Measurements from ENCODE around the gene HBP1. TPM values are rescaled to one million over a fixed set of nuclear protein-coding genes. Genes with fewer than 3 reads are reported as not detected.

Gene HBP1
- total and polyA plus RNA-seq, 2 experiments from 2014 or later: 36.0 to 52.8 TPM

DNA sequence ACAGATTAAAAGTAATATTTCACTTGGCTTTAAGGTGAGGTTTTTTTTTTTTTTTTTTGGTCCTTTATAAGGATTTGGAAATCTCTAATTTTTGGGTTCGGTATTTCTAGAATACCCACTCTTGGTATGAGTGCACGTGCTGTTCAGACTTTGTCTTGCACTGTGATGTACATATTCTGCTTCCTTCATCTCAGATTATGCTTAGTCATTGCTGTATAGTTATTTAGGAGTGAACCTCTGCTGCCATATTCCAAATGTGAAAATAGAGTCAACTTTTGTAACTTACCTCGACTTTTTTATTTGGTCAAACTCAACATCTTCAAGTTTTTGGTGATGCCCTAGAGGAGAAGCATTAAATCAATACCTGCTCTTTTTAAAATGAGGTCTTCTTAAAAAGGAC, 40.1 kb upstream of the HBP1 start:
- TF ChIP-seq CREB1 (CRISPR knock-in tag; IDR thresholded peaks at IDR 0.05; ENCODE audit: low read depth) (no peak), EZH2phosphoT487 (IDR thresholded peaks at IDR 0.05; ENCODE audit: unreplicated experiment) (no peak), EZH2 (IDR thresholded peaks at IDR 0.05; ENCODE audit: low read depth, unreplicated experiment) (no peak), STAT1 (IDR thresholded peaks at IDR 0.05; ENCODE audit: unreplicated experiment) (no peak), POLR2AphosphoS5 (IDR thresholded peaks at IDR 0.05; ENCODE audit: low read depth) (no peak), JUNB (IDR thresholded peaks at IDR 0.05; ENCODE audit: unreplicated experiment) (no peak)
- TF ChIP-seq, protein P1, sequence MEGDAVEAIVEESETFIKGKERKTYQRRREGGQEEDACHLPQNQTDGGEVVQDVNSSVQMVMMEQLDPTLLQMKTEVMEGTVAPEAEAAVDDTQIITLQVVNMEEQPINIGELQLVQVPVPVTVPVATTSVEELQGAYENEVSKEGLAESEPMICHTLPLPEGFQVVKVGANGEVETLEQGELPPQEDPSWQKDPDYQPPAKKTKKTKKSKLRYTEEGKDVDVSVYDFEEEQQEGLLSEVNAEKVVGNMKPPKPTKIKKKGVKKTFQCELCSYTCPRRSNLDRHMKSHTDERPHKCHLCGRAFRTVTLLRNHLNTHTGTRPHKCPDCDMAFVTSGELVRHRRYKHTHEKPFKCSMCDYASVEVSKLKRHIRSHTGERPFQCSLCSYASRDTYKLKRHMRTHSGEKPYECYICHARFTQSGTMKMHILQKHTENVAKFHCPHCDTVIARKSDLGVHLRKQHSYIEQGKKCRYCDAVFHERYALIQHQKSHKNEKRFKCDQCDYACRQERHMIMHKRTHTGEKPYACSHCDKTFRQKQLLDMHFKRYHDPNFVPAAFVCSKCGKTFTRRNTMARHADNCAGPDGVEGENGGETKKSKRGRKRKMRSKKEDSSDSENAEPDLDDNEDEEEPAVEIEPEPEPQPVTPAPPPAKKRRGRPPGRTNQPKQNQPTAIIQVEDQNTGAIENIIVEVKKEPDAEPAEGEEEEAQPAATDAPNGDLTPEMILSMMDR (conservative IDR thresholded peaks at IDR 0.05; ENCODE audit: low read depth in 2 of 2): no peak
- TF ChIP-seq, protein P2, sequence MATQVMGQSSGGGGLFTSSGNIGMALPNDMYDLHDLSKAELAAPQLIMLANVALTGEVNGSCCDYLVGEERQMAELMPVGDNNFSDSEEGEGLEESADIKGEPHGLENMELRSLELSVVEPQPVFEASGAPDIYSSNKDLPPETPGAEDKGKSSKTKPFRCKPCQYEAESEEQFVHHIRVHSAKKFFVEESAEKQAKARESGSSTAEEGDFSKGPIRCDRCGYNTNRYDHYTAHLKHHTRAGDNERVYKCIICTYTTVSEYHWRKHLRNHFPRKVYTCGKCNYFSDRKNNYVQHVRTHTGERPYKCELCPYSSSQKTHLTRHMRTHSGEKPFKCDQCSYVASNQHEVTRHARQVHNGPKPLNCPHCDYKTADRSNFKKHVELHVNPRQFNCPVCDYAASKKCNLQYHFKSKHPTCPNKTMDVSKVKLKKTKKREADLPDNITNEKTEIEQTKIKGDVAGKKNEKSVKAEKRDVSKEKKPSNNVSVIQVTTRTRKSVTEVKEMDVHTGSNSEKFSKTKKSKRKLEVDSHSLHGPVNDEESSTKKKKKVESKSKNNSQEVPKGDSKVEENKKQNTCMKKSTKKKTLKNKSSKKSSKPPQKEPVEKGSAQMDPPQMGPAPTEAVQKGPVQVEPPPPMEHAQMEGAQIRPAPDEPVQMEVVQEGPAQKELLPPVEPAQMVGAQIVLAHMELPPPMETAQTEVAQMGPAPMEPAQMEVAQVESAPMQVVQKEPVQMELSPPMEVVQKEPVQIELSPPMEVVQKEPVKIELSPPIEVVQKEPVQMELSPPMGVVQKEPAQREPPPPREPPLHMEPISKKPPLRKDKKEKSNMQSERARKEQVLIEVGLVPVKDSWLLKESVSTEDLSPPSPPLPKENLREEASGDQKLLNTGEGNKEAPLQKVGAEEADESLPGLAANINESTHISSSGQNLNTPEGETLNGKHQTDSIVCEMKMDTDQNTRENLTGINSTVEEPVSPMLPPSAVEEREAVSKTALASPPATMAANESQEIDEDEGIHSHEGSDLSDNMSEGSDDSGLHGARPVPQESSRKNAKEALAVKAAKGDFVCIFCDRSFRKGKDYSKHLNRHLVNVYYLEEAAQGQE (IDR thresholded peaks at IDR 0.05; ENCODE audit: unreplicated experiment): no peak
- TF ChIP-seq, protein P3, sequence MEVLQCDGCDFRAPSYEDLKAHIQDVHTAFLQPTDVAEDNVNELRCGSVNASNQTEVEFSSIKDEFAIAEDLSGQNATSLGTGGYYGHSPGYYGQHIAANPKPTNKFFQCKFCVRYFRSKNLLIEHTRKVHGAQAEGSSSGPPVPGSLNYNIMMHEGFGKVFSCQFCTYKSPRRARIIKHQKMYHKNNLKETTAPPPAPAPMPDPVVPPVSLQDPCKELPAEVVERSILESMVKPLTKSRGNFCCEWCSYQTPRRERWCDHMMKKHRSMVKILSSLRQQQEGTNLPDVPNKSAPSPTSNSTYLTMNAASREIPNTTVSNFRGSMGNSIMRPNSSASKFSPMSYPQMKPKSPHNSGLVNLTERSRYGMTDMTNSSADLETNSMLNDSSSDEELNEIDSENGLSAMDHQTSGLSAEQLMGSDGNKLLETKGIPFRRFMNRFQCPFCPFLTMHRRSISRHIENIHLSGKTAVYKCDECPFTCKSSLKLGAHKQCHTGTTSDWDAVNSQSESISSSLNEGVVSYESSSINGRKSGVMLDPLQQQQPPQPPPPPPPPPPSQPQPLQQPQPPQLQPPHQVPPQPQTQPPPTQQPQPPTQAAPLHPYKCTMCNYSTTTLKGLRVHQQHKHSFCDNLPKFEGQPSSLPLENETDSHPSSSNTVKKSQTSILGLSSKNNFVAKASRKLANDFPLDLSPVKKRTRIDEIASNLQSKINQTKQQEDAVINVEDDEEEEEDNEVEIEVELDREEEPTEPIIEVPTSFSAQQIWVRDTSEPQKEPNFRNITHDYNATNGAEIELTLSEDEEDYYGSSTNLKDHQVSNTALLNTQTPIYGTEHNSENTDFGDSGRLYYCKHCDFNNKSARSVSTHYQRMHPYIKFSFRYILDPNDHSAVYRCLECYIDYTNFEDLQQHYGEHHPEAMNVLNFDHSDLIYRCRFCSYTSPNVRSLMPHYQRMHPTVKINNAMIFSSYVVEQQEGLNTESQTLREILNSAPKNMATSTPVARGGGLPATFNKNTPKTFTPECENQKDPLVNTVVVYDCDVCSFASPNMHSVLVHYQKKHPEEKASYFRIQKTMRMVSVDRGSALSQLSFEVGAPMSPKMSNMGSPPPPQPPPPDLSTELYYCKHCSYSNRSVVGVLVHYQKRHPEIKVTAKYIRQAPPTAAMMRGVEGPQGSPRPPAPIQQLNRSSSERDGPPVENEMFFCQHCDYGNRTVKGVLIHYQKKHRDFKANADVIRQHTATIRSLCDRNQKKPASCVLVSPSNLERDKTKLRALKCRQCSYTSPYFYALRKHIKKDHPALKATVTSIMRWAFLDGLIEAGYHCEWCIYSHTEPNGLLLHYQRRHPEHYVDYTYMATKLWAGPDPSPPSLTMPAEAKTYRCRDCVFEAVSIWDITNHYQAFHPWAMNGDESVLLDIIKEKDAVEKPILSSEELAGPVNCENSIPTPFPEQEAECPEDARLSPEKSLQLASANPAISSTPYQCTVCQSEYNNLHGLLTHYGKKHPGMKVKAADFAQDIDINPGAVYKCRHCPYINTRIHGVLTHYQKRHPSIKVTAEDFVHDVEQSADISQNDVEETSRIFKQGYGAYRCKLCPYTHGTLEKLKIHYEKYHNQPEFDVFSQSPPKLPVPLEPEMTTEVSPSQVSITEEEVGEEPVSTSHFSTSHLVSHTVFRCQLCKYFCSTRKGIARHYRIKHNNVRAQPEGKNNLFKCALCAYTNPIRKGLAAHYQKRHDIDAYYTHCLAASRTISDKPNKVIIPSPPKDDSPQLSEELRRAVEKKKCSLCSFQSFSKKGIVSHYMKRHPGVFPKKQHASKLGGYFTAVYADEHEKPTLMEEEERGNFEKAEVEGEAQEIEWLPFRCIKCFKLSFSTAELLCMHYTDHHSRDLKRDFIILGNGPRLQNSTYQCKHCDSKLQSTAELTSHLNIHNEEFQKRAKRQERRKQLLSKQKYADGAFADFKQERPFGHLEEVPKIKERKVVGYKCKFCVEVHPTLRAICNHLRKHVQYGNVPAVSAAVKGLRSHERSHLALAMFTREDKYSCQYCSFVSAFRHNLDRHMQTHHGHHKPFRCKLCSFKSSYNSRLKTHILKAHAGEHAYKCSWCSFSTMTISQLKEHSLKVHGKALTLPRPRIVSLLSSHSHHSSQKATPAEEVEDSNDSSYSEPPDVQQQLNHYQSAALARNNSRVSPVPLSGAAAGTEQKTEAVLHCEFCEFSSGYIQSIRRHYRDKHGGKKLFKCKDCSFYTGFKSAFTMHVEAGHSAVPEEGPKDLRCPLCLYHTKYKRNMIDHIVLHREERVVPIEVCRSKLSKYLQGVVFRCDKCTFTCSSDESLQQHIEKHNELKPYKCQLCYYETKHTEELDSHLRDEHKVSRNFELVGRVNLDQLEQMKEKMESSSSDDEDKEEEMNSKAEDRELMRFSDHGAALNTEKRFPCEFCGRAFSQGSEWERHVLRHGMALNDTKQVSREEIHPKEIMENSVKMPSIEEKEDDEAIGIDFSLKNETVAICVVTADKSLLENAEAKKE (CRISPR knock-in tag; IDR thresholded peaks at IDR 0.05): no peak
- H3K27me3 Mint-ChIP-seq (ENCODE audit: insufficient read depth, low read depth, poor library complexity): peaks cover 3% of the 10 kb centered on the region
- H3K4me2 ChIP-seq: no peak overlapping the region
- H3K9me2 ChIP-seq (ENCODE audit: insufficient read depth): 0 out of 2 replicates have a peak, but pooled peaks cover 2% of the 10 kb centered on the region
- 0 out of 3 replicates have a peak, but pooled peaks cover 4% of the 10 kb centered on the region for H3K36me3 Mint-ChIP-seq (ENCODE audit: low read depth)
- H3K36me3 ChIP-seq (ENCODE audit: insufficient read depth): no peaks in the 10 kb centered on the region
- no peaks in the 10 kb centered on the region for H3K9me3 Mint-ChIP-seq
- H3K4me3 Mint-ChIP-seq: no peak overlapping the region
- no peaks in the 10 kb centered on the region for H3F3A ChIP-seq (replicated peaks; ENCODE audit: low read depth)
- no peaks in the 10 kb centered on the region for H4K20me1 ChIP-seq (replicated peaks; ENCODE audit: insufficient read depth)
- H3K27ac ChIP-seq (ENCODE audit: low read depth): no peak overlapping the region
- no peaks in the 10 kb centered on the region for H3K27me3 ChIP-seq (ENCODE audit: insufficient read depth)
- H3K27ac Mint-ChIP-seq: no peak overlapping the region
- no peak overlapping the region for H2AFZ ChIP-seq
- no peak for DNase-seq (ENCODE audit: low spot score)
- peaks cover 47% of the 10 kb centered on the region for H3K4me1 Mint-ChIP-seq
- no peak overlapping the region for H3K4me3 ChIP-seq
- H3K4me1 ChIP-seq (ENCODE audit: insufficient read depth): peaks cover 18% of the 10 kb centered on the region; the same call in 1 of the 2 replicates
- H3K79me2 ChIP-seq (replicated peaks; ENCODE audit: insufficient read depth): no peaks in the 10 kb centered on the region
- no peak for ATAC-seq
